HepG2 (cell line): ENCODE results near the gene G6PD.
"Not testable (repeated sequence)": the region's sequence is repeated elsewhere in the genome, so short reads cannot be mapped to it uniquely, and the experiment has no call there.

Experiments used
- IRF2 ChIP-seq: IDR thresholded peaks from 2 replicates; pipeline ENCODE4 v1.6.1; 2018; ENCODE audit warnings: missing genetic modification reagents, missing compliant biosample characterization
- MYNN ChIP-seq: sonication (generic); formaldehyde crosslinking; IDR thresholded peaks from 2 replicates; pipeline ENCODE4 v1.4.0; 2020; ENCODE audit warnings: mild to moderate bottlenecking, low read depth, missing genetic modification reagents
- NFATC3 ChIP-seq: sonication (generic); formaldehyde crosslinking; IDR thresholded peaks from 2 replicates; pipeline ENCODE4 v1.5.1; 2020; ENCODE audit warnings: mild to moderate bottlenecking, missing genetic modification reagents
- NR0B2 ChIP-seq: sonication (generic); formaldehyde crosslinking; IDR thresholded peaks from 2 replicates; pipeline ENCODE4 v1.4.0; 2020; ENCODE audit warnings: mild to moderate bottlenecking, missing genetic modification reagents
- SP1 ChIP-seq, 2 experiments: fragments of 450-650 bp in 1 of 2; sonication (generic) in 1 of 2; formaldehyde crosslinking in 1 of 2; IDR thresholded peaks; 2 replicates each; pipeline versions ENCODE4 v1.4.0 to v1.6.1; 2016 to 2020; ENCODE audit warnings: missing genetic modification reagents in 1 of 2
- ZNF180 ChIP-seq: sonication (generic); formaldehyde crosslinking; IDR thresholded peaks from 2 replicates; pipeline ENCODE4 v1.4.0; 2020; ENCODE audit warnings: low read depth, missing genetic modification reagents, borderline replicate concordance
- ZNF780A ChIP-seq: sonication (generic); formaldehyde crosslinking; IDR thresholded peaks from 2 replicates; pipeline ENCODE4 v1.8.0; 2022; ENCODE audit warnings: mild to moderate bottlenecking, missing genetic modification reagents, moderate library complexity
- TF ChIP-seq, protein P1 (sequence below): sonication (generic); formaldehyde crosslinking; IDR thresholded peaks from 2 replicates; pipeline ENCODE4 v1.5.0; 2020; ENCODE audit warnings: mild to moderate bottlenecking, missing genetic modification reagents, moderate library complexity
- TF ChIP-seq, protein P2 (sequence below): sonication (generic); formaldehyde crosslinking; IDR thresholded peaks from 2 replicates; pipeline ENCODE4 v1.4.0; 2020; ENCODE audit warnings: low read depth, mild to moderate bottlenecking, missing genetic modification reagents

- TF ChIP-seq, protein P1, sequence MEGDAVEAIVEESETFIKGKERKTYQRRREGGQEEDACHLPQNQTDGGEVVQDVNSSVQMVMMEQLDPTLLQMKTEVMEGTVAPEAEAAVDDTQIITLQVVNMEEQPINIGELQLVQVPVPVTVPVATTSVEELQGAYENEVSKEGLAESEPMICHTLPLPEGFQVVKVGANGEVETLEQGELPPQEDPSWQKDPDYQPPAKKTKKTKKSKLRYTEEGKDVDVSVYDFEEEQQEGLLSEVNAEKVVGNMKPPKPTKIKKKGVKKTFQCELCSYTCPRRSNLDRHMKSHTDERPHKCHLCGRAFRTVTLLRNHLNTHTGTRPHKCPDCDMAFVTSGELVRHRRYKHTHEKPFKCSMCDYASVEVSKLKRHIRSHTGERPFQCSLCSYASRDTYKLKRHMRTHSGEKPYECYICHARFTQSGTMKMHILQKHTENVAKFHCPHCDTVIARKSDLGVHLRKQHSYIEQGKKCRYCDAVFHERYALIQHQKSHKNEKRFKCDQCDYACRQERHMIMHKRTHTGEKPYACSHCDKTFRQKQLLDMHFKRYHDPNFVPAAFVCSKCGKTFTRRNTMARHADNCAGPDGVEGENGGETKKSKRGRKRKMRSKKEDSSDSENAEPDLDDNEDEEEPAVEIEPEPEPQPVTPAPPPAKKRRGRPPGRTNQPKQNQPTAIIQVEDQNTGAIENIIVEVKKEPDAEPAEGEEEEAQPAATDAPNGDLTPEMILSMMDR (CRISPR knock-in tag): not testable (repeated sequence)
- not testable (repeated sequence) for TF ChIP-seq ZNF780A (CRISPR knock-in tag); SP1 (IDR thresholded peaks at IDR 0.05); SP1 (CRISPR knock-in tag; IDR thresholded peaks at IDR 0.05); IRF2 (CRISPR knock-in tag); MYNN; ZNF180 (CRISPR knock-in tag); NFATC3; NR0B2 (CRISPR knock-in tag)
- TF ChIP-seq, protein P2, sequence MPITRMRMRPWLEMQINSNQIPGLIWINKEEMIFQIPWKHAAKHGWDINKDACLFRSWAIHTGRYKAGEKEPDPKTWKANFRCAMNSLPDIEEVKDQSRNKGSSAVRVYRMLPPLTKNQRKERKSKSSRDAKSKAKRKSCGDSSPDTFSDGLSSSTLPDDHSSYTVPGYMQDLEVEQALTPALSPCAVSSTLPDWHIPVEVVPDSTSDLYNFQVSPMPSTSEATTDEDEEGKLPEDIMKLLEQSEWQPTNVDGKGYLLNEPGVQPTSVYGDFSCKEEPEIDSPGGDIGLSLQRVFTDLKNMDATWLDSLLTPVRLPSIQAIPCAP (CRISPR knock-in tag): not testable (repeated sequence)
Observed at GRCh38 chrX:154540365-154540764, 6.3 kb downstream of the G6PD start.
